ENCODE results near the gene ADAMTS14. TPM values are rescaled to one million over a fixed set of nuclear protein-coding genes. Genes with fewer than 3 reads are reported as not detected.

Gene ADAMTS14
- polyA plus RNA-seq, 3 donors = 0.05 TPM; not detected in 2

- intact Hi-C loops (cut with micrococcal nuclease) = no loop called here
- Histone ChIP-seq H3K36me3 (replicated peaks in 1 of 2; ENCODE audit: control insufficient read depth in 1 of 2, insufficient read depth in 2 of 2, low read length in 2 of 2) (no peaks in the 10 kb centered on the region), H3K4me2 (replicated peaks; ENCODE audit: extremely low read depth, low read length, poor library complexity, severe bottlenecking) (no peak overlapping the region), H3K4me3 (replicated peaks in 1 of 3; ENCODE audit: low read depth in 2 of 3, low read length in 3 of 3) (no peak overlapping the region), H3K4me1 (ENCODE audit: control insufficient read depth in 1 of 2, insufficient read depth in 2 of 2, low read length in 2 of 2) (no peaks in the 10 kb centered on the region), H4K20me1 (ENCODE audit: insufficient read depth, low read length) (no peaks in the 10 kb centered on the region), H3K27ac (ENCODE audit: low read depth in 1 of 2, low read length in 2 of 2) (no peak overlapping the region), H3K27me3 (ENCODE audit: control insufficient read depth in 2 of 2, insufficient read depth in 2 of 2, low read length in 2 of 2) (no peaks in the 10 kb centered on the region), H2AFZ (ENCODE audit: insufficient read depth, low read depth, low read length, poor library complexity, severe bottlenecking) (no peak overlapping the region), H3K9me3 (replicated peaks in 1 of 2; ENCODE audit: control insufficient read depth in 1 of 2, insufficient read depth in 1 of 2, low read length in 2 of 2) (no peaks in the 10 kb centered on the region), H3K79me2 (ENCODE audit: insufficient read depth, low read length) (no peaks in the 10 kb centered on the region), H3K9ac (ENCODE audit: insufficient read depth, low read length, poor library complexity, severe bottlenecking) (no peak overlapping the region)
- Mint-ChIP-seq H3K27me3 (ENCODE audit: low read depth in 3 of 3) (no peaks in the 10 kb centered on the region), H3K36me3 (no peaks in the 10 kb centered on the region), H3K27ac (peak overlapping the region in 1 of 7 donors; percentile 66), H3K4me1 (no peaks in the 10 kb centered on the region), H3K4me3 (no peak overlapping the region), H3K9me3 (no peaks in the 10 kb centered on the region)
- TF ChIP-seq, protein P1, sequence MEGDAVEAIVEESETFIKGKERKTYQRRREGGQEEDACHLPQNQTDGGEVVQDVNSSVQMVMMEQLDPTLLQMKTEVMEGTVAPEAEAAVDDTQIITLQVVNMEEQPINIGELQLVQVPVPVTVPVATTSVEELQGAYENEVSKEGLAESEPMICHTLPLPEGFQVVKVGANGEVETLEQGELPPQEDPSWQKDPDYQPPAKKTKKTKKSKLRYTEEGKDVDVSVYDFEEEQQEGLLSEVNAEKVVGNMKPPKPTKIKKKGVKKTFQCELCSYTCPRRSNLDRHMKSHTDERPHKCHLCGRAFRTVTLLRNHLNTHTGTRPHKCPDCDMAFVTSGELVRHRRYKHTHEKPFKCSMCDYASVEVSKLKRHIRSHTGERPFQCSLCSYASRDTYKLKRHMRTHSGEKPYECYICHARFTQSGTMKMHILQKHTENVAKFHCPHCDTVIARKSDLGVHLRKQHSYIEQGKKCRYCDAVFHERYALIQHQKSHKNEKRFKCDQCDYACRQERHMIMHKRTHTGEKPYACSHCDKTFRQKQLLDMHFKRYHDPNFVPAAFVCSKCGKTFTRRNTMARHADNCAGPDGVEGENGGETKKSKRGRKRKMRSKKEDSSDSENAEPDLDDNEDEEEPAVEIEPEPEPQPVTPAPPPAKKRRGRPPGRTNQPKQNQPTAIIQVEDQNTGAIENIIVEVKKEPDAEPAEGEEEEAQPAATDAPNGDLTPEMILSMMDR (IDR thresholded peaks at IDR 0.05) = no peak
- 91% methylated on average over 8 of the region's 18 CpGs for whole genome bisulfite sequencing (ENCODE audit: insufficient coverage)
- DNase-seq = no peak
Observed at GRCh38 chr10:70705121-70705861, 33.0 kb downstream of the ADAMTS14 start.

DNA sequence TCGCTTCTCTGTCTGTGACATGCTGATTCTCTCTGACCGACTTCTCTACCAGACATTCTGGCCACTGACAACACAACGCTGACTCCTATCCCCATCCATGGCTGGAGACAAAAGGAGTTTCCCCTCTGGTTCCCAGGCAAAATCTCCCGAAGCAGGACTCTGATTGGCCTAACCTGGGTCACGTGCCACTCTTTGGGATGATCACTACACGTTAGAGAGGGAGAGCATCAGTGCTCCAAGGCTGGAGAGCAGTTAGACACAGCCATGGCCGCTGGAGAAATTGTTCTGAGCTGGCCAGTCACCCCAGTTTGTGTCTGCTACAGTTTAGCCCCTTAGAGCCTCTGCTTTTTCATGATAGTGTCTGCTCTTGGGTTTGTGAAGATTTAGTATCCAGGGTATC is 38.9 kb downstream of the ADAMTS14 start:
- no peak overlapping the region for H3K4me3 Mint-ChIP-seq
- H3K4me3 ChIP-seq (replicated peaks in 1 of 3; ENCODE audit: low read depth in 2 of 3, low read length in 3 of 3) = no peak overlapping the region
- no peaks in the 10 kb centered on the region for H3K9me3 ChIP-seq (replicated peaks in 1 of 2; ENCODE audit: control insufficient read depth in 1 of 2, insufficient read depth in 1 of 2, low read length in 2 of 2)
- no peak overlapping the region for H2AFZ ChIP-seq (ENCODE audit: insufficient read depth, low read depth, low read length, poor library complexity, severe bottlenecking)
- H3K79me2 ChIP-seq (ENCODE audit: insufficient read depth, low read length) = no peaks in the 10 kb centered on the region
- no peaks in the 10 kb centered on the region for H3K36me3 ChIP-seq (replicated peaks in 1 of 2; ENCODE audit: control insufficient read depth in 1 of 2, insufficient read depth in 2 of 2, low read length in 2 of 2)
- no peak overlapping the region for H3K4me2 ChIP-seq (replicated peaks; ENCODE audit: extremely low read depth, low read length, poor library complexity, severe bottlenecking)
- WGBS (ENCODE audit: insufficient coverage) = 95% methylated on average over 6 of the region's 7 CpGs
- H3K36me3 Mint-ChIP-seq = no peaks in the 10 kb centered on the region
- no peak overlapping the region for H3K27ac ChIP-seq (ENCODE audit: low read depth in 1 of 2, low read length in 2 of 2)
- intact Hi-C loops (cut with micrococcal nuclease) = no loop called here
- peaks cover 9 to 12% of the 10 kb centered on the region in 2 donors for H3K4me1 ChIP-seq (ENCODE audit: control insufficient read depth in 1 of 2, insufficient read depth in 2 of 2, low read length in 2 of 2)
- no peak overlapping the region for H3K27ac Mint-ChIP-seq
- no peaks in the 10 kb centered on the region for H3K27me3 ChIP-seq (ENCODE audit: control insufficient read depth in 2 of 2, insufficient read depth in 2 of 2, low read length in 2 of 2)
- no peaks in the 10 kb centered on the region for H3K9me3 Mint-ChIP-seq
- no peaks in the 10 kb centered on the region for H4K20me1 ChIP-seq (ENCODE audit: insufficient read depth, low read length)
- H3K27me3 Mint-ChIP-seq (ENCODE audit: low read depth in 3 of 3) = peaks cover 0 to 3% (median 0%) of the 10 kb centered on the region in 3 donors
- no peak overlapping the region for H3K9ac ChIP-seq (ENCODE audit: insufficient read depth, low read length, poor library complexity, severe bottlenecking)
- DNase-seq = no peak
- peaks cover 12% of the 10 kb centered on the region for H3K4me1 Mint-ChIP-seq
- TF ChIP-seq, protein P1 (IDR thresholded peaks at IDR 0.05) = no peak
